ENCODE data around the gene LRRC47. TPM values are rescaled to one million over a fixed set of nuclear protein-coding genes. Genes with fewer than 3 reads are reported as not detected.

The LRRC47 gene
- polyA plus RNA-seq, 1 of the 3 experiments (the other 2 are of a cell fraction), result 34.6 TPM

- TF ChIP-seq REST (IDR thresholded peaks at IDR 0.05; ENCODE audit: low read depth, low read length) (no peak), JUND (IDR thresholded peaks at IDR 0.05) (no peak)
These were observed 21.7 kb upstream of the LRRC47 start (continued) for GRCh38 chr1:3817821-3818597.

GRCh38 chr1:3817138-3817740 is 20.9 kb upstream of the LRRC47 start:
- Histone ChIP-seq H3K4me3 (ENCODE audit: low read depth in 2 of 2, low read length in 1 of 2) (no peak overlapping the region), H2AFZ (ENCODE audit: low read depth) (no peak overlapping the region), H3K4me1 (ENCODE audit: control insufficient read depth in 1 of 2, insufficient read depth in 2 of 2, low read depth in 1 of 2, low read length in 1 of 2) (peaks cover 0 to 40% of the 10 kb centered on the region in 2 experiments; a peak in 2 of 4 replicates), H3K36me3 (replicated peaks in 1 of 2; ENCODE audit: control insufficient read depth in 1 of 2, insufficient read depth in 2 of 2, low read length in 1 of 2) (peaks cover 0 to 28% of the 10 kb centered on the region in 2 experiments), H3K9me3 (no peaks in the 10 kb centered on the region), H4K20me1 (ENCODE audit: insufficient read depth) (no peaks in the 10 kb centered on the region), H3K79me2 (ENCODE audit: insufficient read depth) (no peaks in the 10 kb centered on the region), H3F3A (replicated peaks; ENCODE audit: insufficient read depth) (no peaks in the 10 kb centered on the region), H3K9ac (no peak overlapping the region), H3K9me2 (no peaks in the 10 kb centered on the region), H3K27me3 (ENCODE audit: insufficient read depth) (no peaks in the 10 kb centered on the region), H3K27ac (ENCODE audit: low read depth in 2 of 2, low read length in 1 of 2) (no peak overlapping the region), H3K4me2 (no peak overlapping the region)
- ChIA-PET POLR2A (no interaction called here), CTCF (interaction anchor here (1.4 kb wide), 1 partner anchor 16 kb away, joined by 5 read pairs; no protein-coding TSS in a partner anchor)
- 96% methylated on average over 13 of the region's 17 CpGs for WGBS (ENCODE audit: low lambda C conversion rate)
- no peak for DNase-seq
- TF ChIP-seq RXRA (IDR thresholded peaks at IDR 0.05; ENCODE audit: borderline replicate concordance, low read depth), result no peak
- TF ChIP-seq IRF3 (IDR thresholded peaks at IDR 0.05; ENCODE audit: low read depth, low read length), result no peak
- no peak for TF ChIP-seq NFIC (IDR thresholded peaks at IDR 0.05; ENCODE audit: borderline replicate concordance)
- no peak for TF ChIP-seq YY1 (IDR thresholded peaks at IDR 0.05; ENCODE audit: low read depth)
- TF ChIP-seq GATA2 (CRISPR knock-in tag; IDR thresholded peaks at IDR 0.05), result no peak
- TF ChIP-seq PBX3 (IDR thresholded peaks at IDR 0.05), result no peak
- TF ChIP-seq TCF12 (IDR thresholded peaks at IDR 0.05), result no peak

Data from SK-N-SH (cell line).